Astrocyte of the cerebellum (primary cell): Measurements from ENCODE around the gene ISL1.

Experiments
- DNase-seq: peaks from one replicate; pipeline ENCODE4 v3.0.0-alpha.2; 2011; ENCODE audit warnings: low read depth
- H3K4me3 ChIP-seq: 2 replicates; pipeline ENCODE4 v1.5.1; 2011; ENCODE audit warnings: mild to moderate bottlenecking, low read depth, low read length, moderate library complexity
- in situ Hi-C: cut with HindIII; loops from 2 replicates; pipeline ENCODE4 v1.10.0; 2017; ENCODE audit warnings: low sequenced_read_pairs
- TF ChIP-seq, protein P1 (sequence below): IDR thresholded peaks from 2 replicates; pipeline ENCODE4 v1.5.1; 2012; ENCODE audit warnings: low read length, low read depth, moderate library complexity, mild to moderate bottlenecking; ENCODE audit errors: missing control alignments

The ISL1 gene

DNA sequence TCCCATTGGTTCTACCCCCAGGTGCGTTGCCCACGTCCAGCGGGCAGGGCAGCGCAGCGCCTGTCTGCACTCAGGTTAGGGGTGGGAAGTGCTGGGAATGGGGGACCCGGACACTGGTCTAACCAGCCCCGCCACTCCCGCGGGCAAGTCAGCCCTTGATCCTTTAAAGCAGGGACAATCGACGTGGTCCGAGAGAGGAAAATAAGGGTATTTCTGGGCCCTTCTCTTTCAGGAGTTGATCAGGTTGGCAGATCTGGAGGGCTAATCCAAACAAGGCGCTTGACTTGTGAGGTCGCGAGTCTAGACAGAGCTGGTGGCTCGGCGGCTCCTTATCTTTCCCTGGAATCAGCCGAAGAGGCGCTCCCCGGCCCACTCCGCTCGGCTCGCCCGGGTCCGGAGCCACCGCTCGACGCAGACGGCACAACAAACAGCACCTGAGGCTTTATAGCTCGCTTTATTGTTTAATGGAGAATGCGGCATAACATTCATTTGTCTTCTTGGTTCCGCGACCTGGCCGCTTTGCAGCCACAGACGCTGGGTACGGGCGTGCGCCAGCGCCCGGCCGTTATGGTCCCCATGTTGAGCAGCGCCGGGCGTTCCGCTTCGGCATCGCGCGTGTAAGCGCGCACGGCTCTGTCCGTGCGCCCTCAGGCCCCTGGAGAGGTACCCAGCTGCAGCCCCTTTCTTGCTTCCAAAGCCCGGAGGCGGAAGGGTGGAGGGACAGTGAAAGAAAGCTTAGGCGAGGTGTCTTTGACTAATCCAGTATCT lies 15.8 kb downstream of the ISL1 start:
- no peak for DNase-seq
- in situ Hi-C loops = no loop called here

DNA sequence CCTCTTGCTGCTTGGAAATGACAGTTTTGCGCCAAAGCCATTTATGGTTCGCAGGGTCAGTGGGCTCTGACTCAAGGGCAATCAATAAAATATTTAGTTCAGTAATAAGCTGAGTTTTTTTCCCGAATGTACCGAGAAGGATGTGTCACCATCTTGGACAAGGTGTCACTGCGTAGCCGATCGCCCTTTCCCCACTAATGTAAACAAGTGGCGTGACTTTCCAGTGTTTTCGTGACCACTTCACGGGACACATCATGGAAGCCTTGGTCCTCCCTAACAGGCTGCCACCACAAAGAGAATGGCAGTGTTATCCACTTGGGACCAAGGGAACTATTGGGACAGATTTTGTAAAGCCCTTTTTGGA lies 16.4 kb downstream of the ISL1 start:
- in situ Hi-C loops = no loop called here
- no peak for DNase-seq
- no peak overlapping the region for H3K4me3 ChIP-seq
- TF ChIP-seq, protein P1, sequence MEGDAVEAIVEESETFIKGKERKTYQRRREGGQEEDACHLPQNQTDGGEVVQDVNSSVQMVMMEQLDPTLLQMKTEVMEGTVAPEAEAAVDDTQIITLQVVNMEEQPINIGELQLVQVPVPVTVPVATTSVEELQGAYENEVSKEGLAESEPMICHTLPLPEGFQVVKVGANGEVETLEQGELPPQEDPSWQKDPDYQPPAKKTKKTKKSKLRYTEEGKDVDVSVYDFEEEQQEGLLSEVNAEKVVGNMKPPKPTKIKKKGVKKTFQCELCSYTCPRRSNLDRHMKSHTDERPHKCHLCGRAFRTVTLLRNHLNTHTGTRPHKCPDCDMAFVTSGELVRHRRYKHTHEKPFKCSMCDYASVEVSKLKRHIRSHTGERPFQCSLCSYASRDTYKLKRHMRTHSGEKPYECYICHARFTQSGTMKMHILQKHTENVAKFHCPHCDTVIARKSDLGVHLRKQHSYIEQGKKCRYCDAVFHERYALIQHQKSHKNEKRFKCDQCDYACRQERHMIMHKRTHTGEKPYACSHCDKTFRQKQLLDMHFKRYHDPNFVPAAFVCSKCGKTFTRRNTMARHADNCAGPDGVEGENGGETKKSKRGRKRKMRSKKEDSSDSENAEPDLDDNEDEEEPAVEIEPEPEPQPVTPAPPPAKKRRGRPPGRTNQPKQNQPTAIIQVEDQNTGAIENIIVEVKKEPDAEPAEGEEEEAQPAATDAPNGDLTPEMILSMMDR = no peak

More for the DNA sequence above, 15.8 kb downstream of the ISL1 start:
- TF ChIP-seq, protein P1 = no peak
- H3K4me3 ChIP-seq = no peak overlapping the region

DNA sequence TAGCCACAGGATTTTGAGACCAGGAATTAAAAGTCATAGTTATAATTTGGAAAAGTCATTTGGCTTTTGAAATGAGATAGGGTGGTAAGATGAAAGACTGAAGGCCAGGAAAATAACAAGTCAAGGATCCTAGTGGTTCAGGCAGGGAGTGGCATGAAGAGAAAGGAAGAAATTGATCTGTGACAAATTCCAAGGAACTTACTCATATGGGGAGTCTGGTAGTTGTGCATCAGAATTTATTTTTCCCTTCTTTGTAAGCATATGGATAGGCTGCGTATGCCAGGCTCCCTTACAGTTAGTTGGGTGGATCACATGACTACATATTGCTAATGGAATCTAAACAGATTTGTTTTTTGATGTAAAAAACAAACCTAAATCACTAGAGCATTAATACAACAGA lies 21.0 kb downstream of the ISL1 start:
- in situ Hi-C loops = no loop called here
- no peak for DNase-seq
- TF ChIP-seq, protein P1 = no peak
- H3K4me3 ChIP-seq = no peak overlapping the region

- TF ChIP-seq, protein P1 = no peak
- in situ Hi-C loops = no loop called here
- DNase-seq = no peak
- no peak overlapping the region for H3K4me3 ChIP-seq
These were observed 28.7 kb downstream of the ISL1 start for GRCh38 chr5:51411921-51412325.

GRCh38 chr5:51414516-51414915 lies 31.3 kb downstream of the ISL1 start:
- TF ChIP-seq, protein P1 = no peak
- in situ Hi-C loops = no loop called here
- no peak overlapping the region for H3K4me3 ChIP-seq
- no peak for DNase-seq

DNA sequence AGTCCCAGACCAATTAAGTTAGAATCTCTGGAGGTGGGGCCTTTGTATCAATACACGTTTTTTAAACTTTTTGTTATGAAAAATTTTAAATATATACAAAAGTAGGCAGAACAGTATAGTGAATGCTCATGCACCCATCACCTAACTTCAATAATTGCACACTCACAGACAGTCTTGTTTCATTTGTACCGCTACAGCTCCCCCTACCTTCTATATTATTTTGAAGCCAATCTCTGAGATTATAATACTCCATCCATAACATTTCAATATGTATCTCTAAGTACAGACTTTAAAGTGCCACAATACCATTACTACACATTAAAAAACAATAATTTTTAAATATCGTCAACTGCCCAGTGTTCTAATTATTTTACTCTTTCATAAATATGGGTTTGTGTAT lies 32.9 kb downstream of the ISL1 start:
- no peak for DNase-seq
- in situ Hi-C loops = no loop called here
- no peak overlapping the region for H3K4me3 ChIP-seq
- TF ChIP-seq, protein P1 = no peak
